ENCODE data around the gene C2CD2L. TPM values are rescaled to one million over a fixed set of nuclear protein-coding genes. Genes with fewer than 3 reads are reported as not detected.

C2CD2L gene
- polyA plus RNA-seq, 3 donors, result 3.1 to 6.7 (median 5.2) TPM

GRCh38 chr11:119110439-119110838 is 3.3 kb downstream of the C2CD2L start:
- WGBS, 3 donors, result 85 to 87% (median 87%) methylated on average over 10 of the region's 10 CpGs
- H3K27ac ChIP-seq (ENCODE audit: low read depth, low read length), result no peak overlapping the region

GRCh38 chr11:119111361-119111925 is 4.3 kb downstream of the C2CD2L start:
- 91 to 98% (median 95%) methylated on average over 11 of the region's 11 CpGs for WGBS, 3 donors
- no peak overlapping the region for H3K27ac ChIP-seq (ENCODE audit: low read depth, low read length)

- no peak overlapping the region for H3K27ac ChIP-seq (ENCODE audit: low read depth, low read length)
- WGBS, 3 donors, result 86 to 93% (median 90%) methylated on average over 12 of the region's 12 CpGs
Measured at GRCh38 chr11:119112314-119113020, 5.3 kb downstream of the C2CD2L start.

GRCh38 chr11:119113716-119114115 is 6.6 kb downstream of the C2CD2L start:
- no peak overlapping the region for H3K27ac ChIP-seq (ENCODE audit: low read depth, low read length)
- 91 to 94% (median 94%) methylated on average over 9 of the region's 9 CpGs for WGBS, 3 donors

GRCh38 chr11:119114351-119114750 is 7.2 kb downstream of the C2CD2L start:
- 78 to 95% (median 83%) methylated on average over 5 of the region's 5 CpGs for WGBS, 3 donors
- H3K27ac ChIP-seq (ENCODE audit: low read depth, low read length), result no peak overlapping the region

- no peak overlapping the region for H3K27ac ChIP-seq (ENCODE audit: low read depth, low read length)
- 49 to 73% (median 50%) methylated on average over 24 of the region's 24 CpGs for WGBS, 3 donors
Measured at GRCh38 chr11:119115484-119116234, 8.5 kb downstream of the C2CD2L start.

GRCh38 chr11:119116235-119116594 is 9.1 kb downstream of the C2CD2L start:
- 89 to 94% (median 93%) methylated on average over 10 of the region's 10 CpGs for WGBS, 3 donors
- H3K27ac ChIP-seq (ENCODE audit: low read depth, low read length), result no peak overlapping the region

- H3K27ac ChIP-seq (ENCODE audit: low read depth, low read length), result no peak overlapping the region
- 74 to 84% (median 83%) methylated on average over 5 of the region's 5 CpGs for WGBS, 3 donors
Measured at GRCh38 chr11:119116601-119117000, 9.5 kb downstream of the C2CD2L start.

- WGBS, 3 donors, result 89 to 94% (median 89%) methylated on average over 3 of the region's 3 CpGs
- no peak overlapping the region for H3K27ac ChIP-seq (ENCODE audit: low read depth, low read length)
Measured at GRCh38 chr11:119117004-119117706, 10.0 kb downstream of the C2CD2L start.

GRCh38 chr11:119118227-119118626 is 11.1 kb downstream of the C2CD2L start:
- 93 to 97% (median 95%) methylated on average over 5 of the region's 5 CpGs for WGBS, 3 donors
- no peak overlapping the region for H3K27ac ChIP-seq (ENCODE audit: low read depth, low read length)

GRCh38 chr11:119118946-119119345 is 11.8 kb downstream of the C2CD2L start:
- WGBS, 3 donors, result 89 to 93% (median 92%) methylated on average over 1 of the region's 1 CpG

GRCh38 chr11:119120639-119121007 is 13.5 kb downstream of the C2CD2L start:
- no peak overlapping the region for H3K27ac ChIP-seq (ENCODE audit: low read depth, low read length)
- WGBS, 3 donors, result 14 to 28% (median 26%) methylated on average over 5 of the region's 5 CpGs

More at GRCh38 chr11:119118946-119119345, 11.8 kb downstream of the C2CD2L start:
- no peak overlapping the region for H3K27ac ChIP-seq (ENCODE audit: low read depth, low read length)

GRCh38 chr11:119121008-119121810 is 14.1 kb downstream of the C2CD2L start, which contains the start of gene HINFP:
Gene HINFP (plus strand): TSS chr11:119121580. CDS start chr11:119126945, 5,365 bp downstream.
- WGBS, 3 donors, result 0 to 1% (median 1%) methylated on average over 54 of the region's 54 CpGs

GRCh38 chr11:119121811-119122124 is 14.6 kb downstream of the C2CD2L start:
- peak overlapping the region; percentile 13 for H3K27ac ChIP-seq (ENCODE audit: low read depth, low read length)
- 0 to 1% (median 0%) methylated on average over 20 of the region's 20 CpGs for WGBS, 3 donors

More at GRCh38 chr11:119121008-119121810, 14.1 kb downstream of the C2CD2L start, which contains the start of gene HINFP:
- H3K27ac ChIP-seq (ENCODE audit: low read depth, low read length), result peak within 1 kb of the TSS; percentile 13

GRCh38 chr11:119125821-119126220 is 18.7 kb downstream of the C2CD2L start:
- no peak overlapping the region for H3K27ac ChIP-seq (ENCODE audit: low read depth, low read length)
- 65 to 94% (median 86%) methylated on average over 6 of the region's 6 CpGs for WGBS, 3 donors

- WGBS, 3 donors, result 35 to 63% (median 57%) methylated on average over 5 of the region's 5 CpGs
- H3K27ac ChIP-seq (ENCODE audit: low read depth, low read length), result no peak overlapping the region
Measured at GRCh38 chr11:119126675-119127268, 19.6 kb downstream of the C2CD2L start.

- 56 to 73% (median 60%) methylated on average over 3 of the region's 3 CpGs for WGBS, 3 donors
- no peak overlapping the region for H3K27ac ChIP-seq (ENCODE audit: low read depth, low read length)
Measured at GRCh38 chr11:119130662-119131061, 23.5 kb downstream of the C2CD2L start.

Data from adipose tissue (tissue), 3 donors.